Heart left ventricle (tissue), 13 donors: ENCODE data around the gene PDE11A.

Experiments
- POLR2A ChIP-seq, 2 donors: fragments of 450-650 bp; IDR thresholded peaks; one replicate each; pipeline ENCODE4 v1.6.1; 2017; ENCODE audit warnings: antibody characterized with exemption in 2 of 2, mild to moderate bottlenecking in 2 of 2, moderate library complexity in 2 of 2
- TF ChIP-seq, protein P1 (sequence below), 12 donors: fragments of 200-600 bp; sonication (generic) in 4 of 12; IDR thresholded peaks; one replicate each; pipeline versions ENCODE4 v1.5.0 to v1.8.0; 2018 to 2022; ENCODE audit warnings: antibody characterized with exemption in 12 of 12, mild to moderate bottlenecking in 5 of 12
- donor health status: ischemic (EF 13 %, LVEDD 7.1; RV severe dilation, severe dysfunction).
- donor health status: DM: no; HTN: yes; CAD: no.
- donor health status: DM: no; HTN: no; CAD: no.
- donor health status: ischemic (EF 25% LVEDD 6.9; RV normal size, moderate dysfunction).
- donor health status: ischemic (EF 25% LVEDD 5.7; RV mildly dilated, moderate dysfunction).
- donor health status: ischemic (EF 35%, LVEDD 5.7; RV mildly dilated, moderate dysfunction).
- donor health status: nonischemic (EF 11% LVEDD 7.7; RV severe dilation, severe dysfunction).
- donor health status: DM: yes; HTN: yes; CAD: no.
- donor health status: PGD.
- donor health status: ischemic (EF 29% LVEDD 5.4; RV normal size, mild dysfunction).
- donor health status: nonischemic (EF 23%, LVEDD 6.1; RV moderate dilation, normal function).

DNA sequence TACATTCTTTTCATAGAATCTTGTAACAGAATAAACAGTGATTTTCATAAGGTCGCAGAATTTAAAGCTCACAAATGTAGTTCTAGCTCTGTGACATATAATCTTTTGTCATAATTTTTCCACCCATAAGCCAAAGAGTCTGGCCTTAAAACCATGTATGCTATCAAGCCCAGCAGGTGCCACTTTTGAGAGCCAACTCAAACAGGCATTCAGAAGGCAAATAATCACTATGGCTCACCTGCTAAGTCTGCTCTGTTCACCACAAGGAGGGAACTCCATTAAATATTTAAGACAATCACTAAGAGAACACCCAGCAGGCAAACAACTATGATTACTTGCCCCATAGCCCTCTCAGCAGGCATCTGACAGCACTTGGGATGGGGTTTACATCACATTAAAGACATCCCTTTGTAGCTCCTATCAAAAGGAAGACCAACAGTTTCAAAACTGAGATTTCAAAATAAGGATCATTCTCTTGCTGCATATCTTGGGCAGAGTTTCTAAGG lies 241.6 kb downstream of the PDE11A start:
- TF ChIP-seq POLR2A (IDR thresholded peaks at IDR 0.05), result no peak
- TF ChIP-seq, protein P1, sequence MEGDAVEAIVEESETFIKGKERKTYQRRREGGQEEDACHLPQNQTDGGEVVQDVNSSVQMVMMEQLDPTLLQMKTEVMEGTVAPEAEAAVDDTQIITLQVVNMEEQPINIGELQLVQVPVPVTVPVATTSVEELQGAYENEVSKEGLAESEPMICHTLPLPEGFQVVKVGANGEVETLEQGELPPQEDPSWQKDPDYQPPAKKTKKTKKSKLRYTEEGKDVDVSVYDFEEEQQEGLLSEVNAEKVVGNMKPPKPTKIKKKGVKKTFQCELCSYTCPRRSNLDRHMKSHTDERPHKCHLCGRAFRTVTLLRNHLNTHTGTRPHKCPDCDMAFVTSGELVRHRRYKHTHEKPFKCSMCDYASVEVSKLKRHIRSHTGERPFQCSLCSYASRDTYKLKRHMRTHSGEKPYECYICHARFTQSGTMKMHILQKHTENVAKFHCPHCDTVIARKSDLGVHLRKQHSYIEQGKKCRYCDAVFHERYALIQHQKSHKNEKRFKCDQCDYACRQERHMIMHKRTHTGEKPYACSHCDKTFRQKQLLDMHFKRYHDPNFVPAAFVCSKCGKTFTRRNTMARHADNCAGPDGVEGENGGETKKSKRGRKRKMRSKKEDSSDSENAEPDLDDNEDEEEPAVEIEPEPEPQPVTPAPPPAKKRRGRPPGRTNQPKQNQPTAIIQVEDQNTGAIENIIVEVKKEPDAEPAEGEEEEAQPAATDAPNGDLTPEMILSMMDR (IDR thresholded peaks at IDR 0.05), result no peak
